Bone marrow (tissue), 2 donors: ENCODE measurements around the gene ID4.

Experiments
- DNase-seq, 2 donors: peaks; one replicate each; lab custom pipeline; 2025; lab: John Stamatoyannopoulos, UW

Gene ID4

GRCh38 chr6:19860235-19860877, 23.2 kb downstream of the ID4 start:
- no peak for DNase-seq

GRCh38 chr6:19864285-19864684, 27.1 kb downstream of the ID4 start:
- DNase-seq = no peak

- DNase-seq = no peak
Observed at GRCh38 chr6:19865178-19865577, 28.0 kb downstream of the ID4 start.

GRCh38 chr6:19866173-19866984, 29.2 kb downstream of the ID4 start:
- no peak for DNase-seq

- no peak for DNase-seq
Observed at GRCh38 chr6:19866985-19867627, 29.9 kb downstream of the ID4 start.

GRCh38 chr6:19869464-19869863, 32.3 kb downstream of the ID4 start:
- DNase-seq = no peak

- no peak for DNase-seq
Observed at GRCh38 chr6:19870322-19870721, 33.2 kb downstream of the ID4 start.

- DNase-seq = no peak
Observed at GRCh38 chr6:19873031-19873430, 35.9 kb downstream of the ID4 start.

- DNase-seq = no peak
Observed at GRCh38 chr6:19876672-19877071, 39.5 kb downstream of the ID4 start.

- DNase-seq = no peak
Observed at GRCh38 chr6:19879663-19880062, 42.5 kb downstream of the ID4 start.

- DNase-seq = no peak
Observed at GRCh38 chr6:19880066-19880465, 42.9 kb downstream of the ID4 start.

- DNase-seq = no peak
Observed at GRCh38 chr6:19891451-19891850, 54.3 kb downstream of the ID4 start.
